ENCODE data around the gene RSRP1.

Gene RSRP1

GRCh38 chr1:25217015-25217414 is 30.2 kb downstream of the RSRP1 start:
- no peak for DNase-seq

DNA sequence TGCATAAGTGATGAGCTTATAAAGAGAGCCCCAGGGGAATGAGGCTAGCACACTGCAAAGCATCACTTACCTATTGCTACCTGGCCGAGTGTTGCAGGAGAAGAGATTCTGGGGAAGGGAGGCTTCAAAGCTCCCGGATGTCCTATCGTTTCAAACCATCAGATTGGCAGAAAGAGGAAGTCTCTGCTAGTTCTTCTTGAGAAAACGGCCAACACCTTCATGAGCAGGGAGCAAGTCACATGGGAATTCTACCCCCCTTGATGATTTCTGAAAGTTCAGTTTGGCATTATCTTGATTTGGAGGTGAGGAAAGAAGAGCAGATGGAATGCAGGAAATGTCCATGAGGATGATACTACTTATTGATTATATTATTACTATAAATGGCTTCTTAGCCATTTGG is 31.1 kb downstream of the RSRP1 start:
- DNase-seq, result no peak

- no peak for DNase-seq
Observed at GRCh38 chr1:25212725-25213124, 34.5 kb downstream of the RSRP1 start.

- no peak for DNase-seq
Observed at GRCh38 chr1:25210728-25211127, 36.5 kb downstream of the RSRP1 start.

DNA sequence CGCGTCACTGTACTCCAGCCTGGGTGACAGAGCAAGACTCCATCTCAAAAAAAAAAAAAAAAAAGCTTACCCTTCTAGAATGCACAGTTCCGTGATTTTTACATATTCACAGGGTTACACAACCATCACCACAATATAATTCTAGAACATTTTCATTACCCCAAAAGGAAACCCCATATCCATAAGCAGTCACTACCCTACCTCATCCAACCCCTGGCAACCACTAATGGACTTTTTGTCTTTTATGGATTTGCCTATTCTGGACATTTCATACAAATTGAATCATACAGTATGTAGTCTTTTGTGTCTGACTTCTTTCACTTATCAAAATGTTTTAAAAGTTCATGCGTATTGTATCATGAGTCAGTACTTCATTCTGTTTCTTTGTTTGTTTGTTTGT is 37.7 kb downstream of the RSRP1 start:
- no peak for DNase-seq

- no peak for DNase-seq
Observed at GRCh38 chr1:25208561-25209222, 38.6 kb downstream of the RSRP1 start.

GRCh38 chr1:25208092-25208491 is 39.2 kb downstream of the RSRP1 start:
- no peak for DNase-seq

- peak; percentile 29 for DNase-seq
Observed at GRCh38 chr1:25206201-25206600, 41.1 kb downstream of the RSRP1 start.

DNA sequence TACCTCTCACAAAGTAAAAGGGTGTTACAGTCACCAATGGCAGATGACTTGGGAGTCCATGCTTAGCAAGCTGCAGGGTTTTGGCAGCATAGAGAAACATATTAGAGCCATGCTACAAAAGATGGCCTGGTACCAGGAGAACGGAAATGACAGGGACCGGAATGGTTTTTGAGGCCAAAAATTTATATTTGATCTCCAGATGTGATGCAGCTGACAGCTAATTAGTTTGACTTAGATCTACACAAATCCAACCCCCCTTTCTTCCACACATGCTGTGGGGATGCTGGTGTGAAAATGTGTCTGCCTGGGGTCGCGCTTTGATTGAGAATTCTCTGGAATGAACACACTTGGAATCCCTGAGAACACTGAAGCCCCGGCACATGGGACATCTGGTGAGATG is 41.5 kb downstream of the RSRP1 start:
- no peak for DNase-seq

GRCh38 chr1:25204797-25205480 is 42.3 kb downstream of the RSRP1 start:
- DNase-seq, result peak; percentile 84

GRCh38 chr1:25201006-25201405 is 46.2 kb downstream of the RSRP1 start:
- no peak for DNase-seq

DNA sequence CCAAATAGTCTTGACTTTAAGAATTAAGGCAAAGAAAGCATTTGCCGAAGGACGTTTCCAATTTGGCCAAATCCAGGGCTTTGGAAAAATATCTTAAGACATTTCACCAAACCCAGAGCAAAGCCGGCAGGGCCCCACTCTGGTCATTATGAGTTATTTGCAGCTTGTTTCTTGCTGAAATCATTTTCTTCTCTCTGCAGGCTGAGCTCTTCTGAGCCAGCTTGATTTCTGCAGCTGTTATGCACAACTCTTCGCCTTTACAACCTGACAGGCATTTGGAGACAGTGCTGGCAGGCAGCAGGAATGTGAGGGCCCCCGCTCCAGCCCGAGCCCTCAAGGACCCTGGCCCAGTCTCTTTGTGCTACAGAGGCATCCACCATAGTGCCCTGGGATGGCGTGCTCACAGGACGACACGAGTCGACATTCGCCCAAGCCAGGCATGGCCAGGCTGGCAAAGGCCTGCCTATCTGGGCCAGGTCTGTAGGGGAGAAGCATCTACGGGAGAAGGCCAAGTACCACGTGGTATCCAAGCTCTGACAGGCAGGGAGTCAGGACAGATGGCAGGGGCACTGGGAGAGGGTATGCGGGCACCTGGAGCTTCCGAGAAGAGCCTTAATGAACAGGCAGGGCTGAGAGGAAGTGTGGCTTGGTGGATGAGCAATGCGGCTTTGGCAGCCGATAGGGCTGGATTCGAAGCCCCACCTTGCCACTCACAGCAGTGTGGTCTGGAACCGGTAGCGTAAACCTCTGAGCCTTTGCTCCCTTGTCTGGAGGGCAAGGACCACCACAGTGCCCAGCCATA is 47.2 kb downstream of the RSRP1 start:
- no peak for DNase-seq

- peak; percentile 22 for DNase-seq
Observed at GRCh38 chr1:25198663-25199252, 48.5 kb downstream of the RSRP1 start.

DNA sequence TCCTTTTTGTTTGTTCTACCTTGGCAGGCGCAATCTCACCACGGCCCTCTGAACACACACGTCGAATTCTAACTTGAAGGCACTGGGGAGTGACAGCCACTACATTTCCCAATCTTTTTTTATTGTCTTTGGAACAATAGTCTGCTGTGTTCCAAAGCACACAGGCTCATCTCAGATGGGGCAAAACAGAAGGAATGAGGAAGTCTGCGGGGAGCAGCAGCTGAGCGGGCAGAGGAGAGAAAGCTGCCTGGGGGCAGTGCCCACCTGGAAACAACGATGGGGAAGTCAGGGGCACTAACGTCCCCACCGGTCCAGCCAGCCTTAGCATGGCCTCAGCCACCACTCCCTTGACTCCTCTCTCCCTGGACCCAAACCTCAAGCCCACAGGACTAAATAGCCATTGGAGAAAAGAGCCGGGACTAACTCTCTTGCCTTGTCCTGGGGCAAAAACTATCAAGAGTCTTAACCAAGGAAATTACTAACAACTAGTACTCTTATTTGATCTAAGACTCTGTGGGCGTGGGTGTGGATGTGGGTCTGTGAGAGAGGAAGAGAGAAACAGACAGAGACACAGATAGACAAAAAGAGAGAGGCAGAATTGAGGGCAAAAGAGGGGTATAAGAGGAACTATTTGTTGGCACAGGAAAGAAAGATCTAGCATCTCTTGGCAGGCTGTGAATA is 49.1 kb downstream of the RSRP1 start:
- DNase-seq, result no peak

DNA sequence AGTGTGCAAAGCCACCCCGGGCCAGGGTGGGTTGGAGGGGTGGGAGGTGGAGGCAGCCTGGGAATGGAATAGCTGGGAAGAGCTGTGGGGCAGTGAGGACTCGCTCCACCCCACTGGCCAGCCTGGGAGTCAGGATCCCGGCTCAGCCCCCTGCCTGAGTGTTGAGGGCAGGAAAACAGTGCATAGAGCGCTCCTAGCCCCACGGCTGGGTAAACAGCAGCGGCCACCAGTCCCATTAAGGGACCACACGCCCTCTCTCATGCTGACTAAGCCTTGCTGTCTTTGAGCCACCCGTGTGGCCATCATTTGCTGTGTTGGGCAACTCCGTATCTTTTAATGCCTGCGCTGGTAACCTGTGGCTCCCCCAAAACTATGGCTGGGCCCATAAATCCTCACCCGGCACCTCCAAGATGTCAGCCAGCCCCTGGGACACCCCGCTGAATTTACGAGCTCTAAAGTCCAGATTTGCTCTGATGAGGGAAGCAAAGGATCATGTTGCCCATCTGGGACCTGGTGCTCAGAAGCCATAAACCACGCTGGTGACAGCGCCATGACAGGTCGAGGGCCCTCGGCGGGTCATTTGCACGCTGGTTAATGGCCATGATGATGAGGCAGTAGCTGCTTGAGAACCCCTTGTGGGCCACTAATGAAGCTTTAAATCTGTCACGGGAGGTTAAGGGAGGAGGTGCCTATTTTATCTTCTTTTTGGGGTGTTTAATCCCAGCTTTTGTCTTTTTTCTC is 49.8 kb downstream of the RSRP1 start:
- no peak for DNase-seq

- no peak for DNase-seq
Observed at GRCh38 chr1:25196830-25197229, 50.4 kb downstream of the RSRP1 start.

- no peak for DNase-seq
Observed at GRCh38 chr1:25195835-25196234, 51.4 kb downstream of the RSRP1 start.

GRCh38 chr1:25194572-25195020 is 52.7 kb downstream of the RSRP1 start:
- DNase-seq, result no peak

DNA sequence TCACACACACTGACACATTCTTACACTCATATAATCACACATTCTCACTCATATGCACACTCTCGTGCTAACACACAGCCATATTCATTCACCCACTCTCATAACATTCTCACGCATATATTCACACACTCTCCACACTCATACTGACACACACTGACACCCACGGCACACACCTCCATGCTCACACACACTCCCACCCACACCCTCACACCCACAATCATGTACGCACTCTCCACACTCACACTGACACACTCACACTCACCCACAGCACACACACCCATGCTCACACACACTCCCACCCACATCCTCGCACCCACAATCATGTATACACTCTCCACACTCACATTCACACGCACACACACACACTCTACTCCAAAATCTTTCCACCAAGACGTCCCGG is 53.2 kb downstream of the RSRP1 start:
- DNase-seq, result no peak

DNA sequence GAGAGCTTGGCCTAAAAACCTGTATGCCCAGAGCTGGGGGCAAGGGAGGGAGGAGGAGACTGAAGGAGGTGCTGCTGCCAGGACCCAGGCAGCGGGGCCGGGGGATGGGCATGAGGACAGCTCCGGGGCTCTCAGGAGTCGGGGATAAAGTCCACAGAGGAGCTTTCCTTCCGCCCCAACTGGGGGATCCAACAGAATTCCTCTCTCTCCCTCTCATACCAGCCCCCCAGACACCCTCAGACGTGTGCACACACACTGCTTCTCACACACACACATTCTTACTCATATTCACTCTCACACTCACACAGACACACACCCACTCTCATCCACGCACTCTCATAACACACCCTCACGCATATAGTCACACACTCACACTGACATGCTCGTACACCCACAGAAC is 54.0 kb downstream of the RSRP1 start:
- DNase-seq, result no peak
